Aorta (tissue), 5 donors: ENCODE data around the gene PLXNB1. TPM values are rescaled to one million over a fixed set of nuclear protein-coding genes. Genes with fewer than 3 reads are reported as not detected.

Experiments
- ATAC-seq: fragments of 200-7000 bp; cut with Tn5 transposase; one replicate; pipeline ENCODE4 v1.9.1; 2022; ENCODE audit warnings: moderate library complexity; ENCODE audit not compliant: low FRiP score
- DNase-seq, 2 donors: peaks; one replicate each; pipeline ENCODE4 v3.0.0-alpha.2; 2020
- H3K27ac ChIP-seq, 2 donors: one replicate each; pipeline ENCODE4 v1.5.1; 2013; ENCODE audit warnings: low read length in 2 of 2, mild to moderate bottlenecking in 2 of 2, moderate library complexity in 2 of 2, control low read depth in 1 of 2, inconsistent platforms in 1 of 2, low read depth in 1 of 2
- H3K27me3 ChIP-seq, 2 donors: one replicate each; pipeline ENCODE4 v1.6.1; 2013; ENCODE audit warnings: control low read depth in 1 of 2, low read length in 1 of 2, mild to moderate bottlenecking in 1 of 2, moderate library complexity in 1 of 2; ENCODE audit not compliant: insufficient read depth in 2 of 2, control insufficient read depth in 1 of 2
- H3K36me3 ChIP-seq, 2 donors: one replicate each; pipeline ENCODE4 v1.6.1; 2013; ENCODE audit warnings: control low read depth in 1 of 2, low read length in 1 of 2, mild to moderate bottlenecking in 1 of 2; ENCODE audit not compliant: insufficient read depth in 2 of 2, control insufficient read depth in 1 of 2
- H3K4me1 ChIP-seq, 2 donors: one replicate each; pipeline ENCODE4 v1.6.1; 2013; ENCODE audit warnings: low read length in 2 of 2, control low read depth in 1 of 2, mild to moderate bottlenecking in 1 of 2, moderate library complexity in 1 of 2; ENCODE audit not compliant: insufficient read depth in 2 of 2, control insufficient read depth in 1 of 2
- H3K4me3 ChIP-seq, 2 donors: one replicate each; pipeline ENCODE4 v1.5.1; 2013; ENCODE audit warnings: low read length in 2 of 2, control low read depth in 1 of 2, mild to moderate bottlenecking in 1 of 2
- H3K9me3 ChIP-seq: one replicate; pipeline ENCODE4 v1.6.1; 2013; ENCODE audit warnings: mild to moderate bottlenecking, low read length; ENCODE audit not compliant: control insufficient read depth
- WGBS, 2 donors: extraction: QIAGEN DNeasy Blood & Tissue Kit; methylation state at CpG; one replicate each; pipeline ENCODE4 v1.1.7; 2013; 5-methylcytosine and 5-hydroxymethylcytosine counted together
- intact Hi-C, 2 donors: fragments of 100-400 bp; cut with DNase I; formaldehyde crosslinking; loops; one replicate each; pipeline versions ENCODE4 v1.14.2 to v1.15.0; 2022
- polyA plus RNA-seq, 2 donors: library from polyadenylated mRNA; stranded (reverse); fragments of 200-250 nt; gene quantifications; one replicate each; pipeline ENCODE4 v1.2.3, GENCODE V29; 2013
- total RNA-seq, 2 donors: library from RNA; stranded (reverse); fragmentation: NEBNext Ultra II Directional; extraction: Animal tissue kit (Norgen Biotek cat#: 25700); gene quantifications; one replicate each; pipeline ENCODE4 v1.2.1, GENCODE V29; 2021
- donor health status: healthy with polysubstance abuse.
- donor health status: Bipolar disorder and iron deficiency.
- donor health status: DM: no; HTN: no; CAD: no.
- donor health status: DM: no; HTN: no; CAD: no.
- donor health status: DM: yes; HTN: yes; CAD: no.

PLXNB1 gene
- total and polyA plus RNA-seq, 4 donors, result 26.3 to 235 (median 92.5) TPM

GRCh38 chr3:48440590-48440958, 10.7 kb upstream of the PLXNB1 start:
- peak; percentile 1 for ATAC-seq
- no peak for DNase-seq
- H3K4me1 ChIP-seq, result no peaks in the 10 kb centered on the region
- intact Hi-C loops, result no loop called here
- H3K4me3 ChIP-seq, result peak overlapping the region; percentile 44 to 63
- H3K9me3 ChIP-seq, result no peaks in the 10 kb centered on the region
- WGBS, 2 donors, result 1% methylated on average over 21 of the region's 21 CpGs
- H3K36me3 ChIP-seq, result no peaks in the 10 kb centered on the region
- H3K27me3 ChIP-seq, result no peaks in the 10 kb centered on the region
- H3K27ac ChIP-seq, result peak overlapping the region in 1 of 2 donors; percentile 65

GRCh38 chr3:48439820-48440589, 10.1 kb upstream of the PLXNB1 start, which contains the start of the genes CCDC51 and TMA7:
CCDC51 (minus strand) TSS chr3:48440119; CDS start chr3:48435128, 4,991 bp downstream.
TMA7 (plus strand) TSS chr3:48440257; CDS start chr3:48440297, 40 bp downstream.
- peak within 1 kb of the TSS in 1 of 2 donors; percentile 73 for H3K27ac ChIP-seq
- H3K9me3 ChIP-seq, result no peaks in the 10 kb centered on the region
- H3K36me3 ChIP-seq, result no peaks in the 10 kb centered on the region
- peak; percentile 97 for ATAC-seq
- intact Hi-C loops, result no loop called here
- WGBS, 2 donors, result 0 to 1% methylated on average over 53 to 54 of the region's 54 CpGs
- peak; percentile 99 for DNase-seq
- no peaks in the 10 kb centered on the region for H3K27me3 ChIP-seq
- H3K4me3 ChIP-seq, result peak within 1 kb of the TSS; percentile 44 to 63
- H3K4me1 ChIP-seq, result no peaks in the 10 kb centered on the region

- 82 to 89% methylated on average over 4 of the region's 4 CpGs for WGBS, 2 donors
- Histone ChIP-seq H3K9me3 (no peaks in the 10 kb centered on the region), H3K36me3 (peaks cover 0 to 1% of the 10 kb centered on the region in 2 donors), H3K27ac (no peak overlapping the region), H3K27me3 (no peaks in the 10 kb centered on the region), H3K4me3 (no peak overlapping the region), H3K4me1 (no peaks in the 10 kb centered on the region)
- intact Hi-C loops, result loop anchor here (2.0 kb wide), 2 partner anchors 37 to 165 kb away; no protein-coding TSS in a partner anchor
- DNase-seq, result no peak
- no peak for ATAC-seq
These were observed 7.9 kb upstream of the PLXNB1 start for GRCh38 chr3:48437812-48438211.

- ATAC-seq, result no peak
- Histone ChIP-seq H3K27ac (no peak overlapping the region), H3K4me3 (no peak overlapping the region), H3K27me3 (no peaks in the 10 kb centered on the region), H3K9me3 (no peaks in the 10 kb centered on the region), H3K4me1 (no peaks in the 10 kb centered on the region), H3K36me3 (peaks cover 0 to 3% of the 10 kb centered on the region in 2 donors)
- no peak for DNase-seq
- WGBS, 2 donors, result 74 to 78% methylated on average over 7 of the region's 7 CpGs
- intact Hi-C loops, result loop anchor here (1.0 to 2.0 kb wide), 3 partner anchors 36 to 164 kb away; no protein-coding TSS in a partner anchor
These were observed 7.0 kb upstream of the PLXNB1 start for GRCh38 chr3:48436855-48437254.

DNA sequence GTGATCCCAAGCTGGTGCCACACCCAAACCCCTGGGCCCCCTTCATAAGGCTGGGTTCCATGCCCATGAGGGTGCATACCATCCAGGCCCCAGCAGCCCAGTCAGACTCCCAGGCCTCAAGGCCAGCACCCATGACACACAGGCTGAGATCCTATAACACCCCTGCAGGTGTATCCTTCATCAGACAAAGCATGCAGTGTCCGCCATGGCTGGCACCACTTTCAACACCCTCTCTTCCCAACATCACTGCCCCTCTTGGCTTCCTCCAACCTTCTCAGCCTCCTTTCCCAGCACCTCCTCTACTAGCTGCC, 6.5 kb upstream of the PLXNB1 start:
- ATAC-seq (no peak), DNase-seq (no peak)
- Histone ChIP-seq H3K27ac (no peak overlapping the region), H3K9me3 (no peaks in the 10 kb centered on the region), H3K4me3 (no peak overlapping the region), H3K36me3 (peaks cover 0 to 3% of the 10 kb centered on the region in 2 donors), H3K27me3 (no peaks in the 10 kb centered on the region), H3K4me1 (no peaks in the 10 kb centered on the region)
- intact Hi-C loops, result loop anchor here (1.0 to 2.0 kb wide), 3 partner anchors 35 to 164 kb away; no protein-coding TSS in a partner anchor
- WGBS, 2 donors, result 0 to 74% methylated on average over 1 of the region's 1 CpG

DNA sequence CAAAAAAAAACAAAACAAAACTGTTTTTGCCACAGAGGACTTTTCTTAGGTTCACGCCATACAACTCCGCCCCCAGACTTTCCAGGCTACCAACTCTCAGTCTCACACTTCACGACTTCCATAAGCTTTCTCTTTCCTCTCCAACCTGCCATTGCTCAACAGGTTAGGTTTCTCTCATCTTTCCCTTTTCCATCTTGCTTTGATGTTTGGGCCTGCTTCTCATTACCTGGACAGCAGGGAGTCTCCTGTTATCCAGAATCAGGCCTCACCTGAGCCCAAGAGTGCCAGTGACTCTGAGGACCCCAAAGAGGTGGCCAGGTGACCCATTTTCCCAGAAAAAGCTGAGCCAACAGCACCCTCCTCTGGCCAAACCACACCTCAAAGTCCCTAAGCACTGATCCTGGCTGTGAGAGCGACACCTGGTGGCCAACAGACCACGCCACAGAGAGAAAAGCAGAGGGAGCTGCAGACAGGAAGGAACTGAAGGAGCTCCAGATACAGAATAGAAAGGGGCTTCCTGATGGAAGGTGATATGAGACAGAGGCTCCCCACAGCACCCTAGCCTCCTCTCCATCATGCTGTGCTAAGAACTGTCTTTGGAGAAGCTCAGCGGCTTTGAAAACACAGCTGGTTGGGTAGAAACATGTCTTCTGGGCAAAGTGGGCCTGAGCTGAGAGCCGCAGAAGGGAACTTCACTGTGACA, 6.0 kb upstream of the PLXNB1 start:
- no peak overlapping the region for H3K27ac ChIP-seq
- peaks cover 0 to 3% of the 10 kb centered on the region in 2 donors for H3K36me3 ChIP-seq
- H3K27me3 ChIP-seq, result no peaks in the 10 kb centered on the region
- ATAC-seq (peak; percentile 84), DNase-seq (peak; percentile 90 to 94)
- H3K9me3 ChIP-seq, result no peaks in the 10 kb centered on the region
- H3K4me3 ChIP-seq, result no peak overlapping the region
- intact Hi-C loops, result loop anchor here (1.0 to 2.0 kb wide), 3 partner anchors 35 to 163 kb away; no protein-coding TSS in a partner anchor
- no peaks in the 10 kb centered on the region for H3K4me1 ChIP-seq
- 36 to 38% methylated on average over 7 of the region's 7 CpGs for WGBS, 2 donors

- Histone ChIP-seq H3K27ac (peak overlapping the region in 1 of 2 donors; percentile 24), H3K9me3 (no peaks in the 10 kb centered on the region), H3K27me3 (no peaks in the 10 kb centered on the region), H3K4me1 (no peaks in the 10 kb centered on the region), H3K36me3 (peaks cover 0 to 3% of the 10 kb centered on the region in 2 donors), H3K4me3 (no peak overlapping the region)
- ATAC-seq (no peak), DNase-seq (no peak)
- intact Hi-C loops, result no loop called here
- 84 to 86% methylated on average over 4 of the region's 4 CpGs for WGBS, 2 donors
These were observed 5.3 kb upstream of the PLXNB1 start for GRCh38 chr3:48435223-48435595.

- no peak for DNase-seq
- no peaks in the 10 kb centered on the region for H3K4me1 ChIP-seq
- no peaks in the 10 kb centered on the region for H3K9me3 ChIP-seq
- WGBS, 2 donors, result 71 to 75% methylated on average over 15 of the region's 15 CpGs
- no peak overlapping the region for H3K4me3 ChIP-seq
- peak overlapping the region in 1 of 2 donors; percentile 24 for H3K27ac ChIP-seq
- peaks cover 0 to 3% of the 10 kb centered on the region in 2 donors for H3K36me3 ChIP-seq
- intact Hi-C loops, result no loop called here
- no peak for ATAC-seq
- H3K27me3 ChIP-seq, result no peaks in the 10 kb centered on the region
These were observed 4.8 kb upstream of the PLXNB1 start for GRCh38 chr3:48434591-48435222.
